CD14-positive monocyte (primary cell): ENCODE data around the gene TTC23. TPM values are rescaled to one million over a fixed set of nuclear protein-coding genes. Genes with fewer than 3 reads are reported as not detected.

Source experiments
- DNase-seq, 3 donors: peaks; one replicate each; pipeline ENCODE4 v3.0.0-alpha.2; 2011 to 2022
- H2AFZ ChIP-seq: 2 replicates; pipeline ENCODE4 v1.6.0; 2012; ENCODE audit warnings: mild to moderate bottlenecking, low read depth, low read length, inconsistent platforms; ENCODE audit not compliant: insufficient read depth, poor library complexity, severe bottlenecking
- H3K27ac ChIP-seq, 2 donors: 1 replicate in 1 of 2; 2 replicates in 1 of 2; pipeline ENCODE4 v1.5.1; 2012 to 2013; ENCODE audit warnings: low read length in 2 of 2, control low read depth in 1 of 2, inconsistent platforms in 1 of 2, low read depth in 1 of 2, mild to moderate bottlenecking in 1 of 2
- H3K27me3 ChIP-seq, 2 donors: one replicate each; pipeline versions ENCODE4 v1.6.0 to v1.6.1; 2011 to 2013; ENCODE audit warnings: low read length in 2 of 2; ENCODE audit not compliant: control insufficient read depth in 2 of 2, insufficient read depth in 2 of 2
- H3K36me3 ChIP-seq, 2 donors: replicated peaks in 1 of 2; 1 replicate in 1 of 2; 2 replicates in 1 of 2; pipeline versions ENCODE4 v1.5.1 to v1.6.1; 2012 to 2013; ENCODE audit warnings: low read length in 2 of 2, control low read depth in 1 of 2, inconsistent platforms in 1 of 2, mild to moderate bottlenecking in 1 of 2; ENCODE audit not compliant: insufficient read depth in 2 of 2, control insufficient read depth in 1 of 2
- H3K4me1 ChIP-seq, 2 donors: 1 replicate in 1 of 2; 2 replicates in 1 of 2; pipeline versions ENCODE4 v1.5.1 to v1.6.1; 2012 to 2013; ENCODE audit warnings: low read length in 2 of 2, control low read depth in 1 of 2, inconsistent platforms in 1 of 2, mild to moderate bottlenecking in 1 of 2, moderate library complexity in 1 of 2; ENCODE audit not compliant: insufficient read depth in 2 of 2, control insufficient read depth in 1 of 2
- H3K4me2 ChIP-seq: replicated peaks from 2 replicates; pipeline ENCODE3; 2012; ENCODE audit warnings: low read length, moderate library complexity, mild to moderate bottlenecking; ENCODE audit not compliant: poor library complexity, severe bottlenecking; ENCODE audit errors: extremely low read depth
- H3K4me3 ChIP-seq, 3 experiments: fragments of 200-600 bp in 1 of 3; sonication (generic) in 1 of 3; replicated peaks in 1 of 3; 1 replicate in 2 of 3; 2 replicates in 1 of 3; pipeline ENCODE4 v1.5.1; 2011 to 2013; ENCODE audit warnings: low read length in 3 of 3, mild to moderate bottlenecking in 3 of 3, control low read depth in 2 of 3, low read depth in 2 of 3, inconsistent platforms in 1 of 3, moderate library complexity in 1 of 3
- H3K79me2 ChIP-seq: 2 replicates; pipeline ENCODE4 v1.6.0; 2012; ENCODE audit warnings: mild to moderate bottlenecking, control low read depth, inconsistent platforms, low read length, moderate library complexity; ENCODE audit not compliant: insufficient read depth
- H3K9ac ChIP-seq: 2 replicates; pipeline ENCODE4 v1.6.0; 2017; ENCODE audit warnings: low read length, mild to moderate bottlenecking; ENCODE audit not compliant: insufficient read depth, poor library complexity, severe bottlenecking
- H3K9me3 ChIP-seq, 2 donors: replicated peaks in 1 of 2; 1 replicate in 1 of 2; 2 replicates in 1 of 2; pipeline versions ENCODE4 v1.5.1 to v1.6.1; 2012 to 2013; ENCODE audit warnings: low read length in 2 of 2, control low read depth in 1 of 2; ENCODE audit not compliant: control insufficient read depth in 1 of 2, insufficient read depth in 1 of 2
- H4K20me1 ChIP-seq: 2 replicates; pipeline ENCODE4 v1.6.0; 2012; ENCODE audit warnings: mild to moderate bottlenecking, low read length, control low read depth, moderate library complexity; ENCODE audit not compliant: insufficient read depth
- H3K27ac Mint-ChIP-seq, 7 donors: one replicate each; pipeline ENCODE4 v1.8.0; 2020; ENCODE audit warnings: mild to moderate bottlenecking in 7 of 7, mixed read lengths in 7 of 7, moderate library complexity in 6 of 7, inconsistent platforms in 2 of 7
- H3K27me3 Mint-ChIP-seq, 3 donors: one replicate each; pipeline ENCODE4 v1.8.0; 2021 to 2022; ENCODE audit warnings: low read depth in 3 of 3, mild to moderate bottlenecking in 3 of 3, mixed read lengths in 3 of 3, moderate library complexity in 3 of 3, inconsistent platforms in 1 of 3
- H3K36me3 Mint-ChIP-seq, 2 donors: one replicate each; pipeline ENCODE4 v1.8.0; 2020; ENCODE audit warnings: mixed read lengths in 2 of 2, inconsistent platforms in 1 of 2, mild to moderate bottlenecking in 1 of 2
- H3K4me1 Mint-ChIP-seq: one replicate; pipeline ENCODE4 v1.8.0; 2020; ENCODE audit warnings: mild to moderate bottlenecking, mixed read lengths
- H3K4me3 Mint-ChIP-seq, 2 donors: one replicate each; pipeline ENCODE4 v1.8.0; 2020; ENCODE audit warnings: mild to moderate bottlenecking in 2 of 2, mixed read lengths in 2 of 2, moderate library complexity in 1 of 2
- H3K9me3 Mint-ChIP-seq, 7 donors: one replicate each; pipeline ENCODE4 v1.8.0; 2020 to 2022; ENCODE audit warnings: mixed read lengths in 7 of 7, mild to moderate bottlenecking in 6 of 7, moderate library complexity in 6 of 7, inconsistent platforms in 2 of 7
- WGBS: methylation state at CpG from one replicate; pipeline ENCODE4 v1.1.5; 2013; ENCODE audit warnings: missing lambda C conversion rate; ENCODE audit not compliant: insufficient coverage; 5-methylcytosine and 5-hydroxymethylcytosine counted together
- intact Hi-C, 2 donors: fragments of 100-400 bp; cut with micrococcal nuclease; formaldehyde crosslinking; loops; one replicate each; pipeline versions ENCODE4 v1.15.0 to v1.15.1; 2023
- polyA plus RNA-seq, 3 donors: library from polyadenylated mRNA; depleted of rRNA in 1 of 3; unstranded in 2 of 3; stranded (reverse) in 1 of 3; fragments of 300-500 nt in 2 of 3; fragments of >200 nt in 1 of 3; fragmentation: Illumina TruSeq in 2 of 3; gene quantifications; 1 replicate in 2 of 3; 2 replicates in 1 of 3; pipeline ENCODE4 v1.2.3, GENCODE V29; 2012 to 2021
- TF ChIP-seq, protein P1 (sequence below): fragments of 200-600 bp; IDR thresholded peaks from one replicate; pipeline ENCODE4 v1.8.0; 2022; ENCODE audit warnings: antibody characterized with exemption, mild to moderate bottlenecking

Gene TTC23
- polyA plus RNA-seq, 3 donors, result 0.51 to 0.55 TPM; not detected in 1

DNA sequence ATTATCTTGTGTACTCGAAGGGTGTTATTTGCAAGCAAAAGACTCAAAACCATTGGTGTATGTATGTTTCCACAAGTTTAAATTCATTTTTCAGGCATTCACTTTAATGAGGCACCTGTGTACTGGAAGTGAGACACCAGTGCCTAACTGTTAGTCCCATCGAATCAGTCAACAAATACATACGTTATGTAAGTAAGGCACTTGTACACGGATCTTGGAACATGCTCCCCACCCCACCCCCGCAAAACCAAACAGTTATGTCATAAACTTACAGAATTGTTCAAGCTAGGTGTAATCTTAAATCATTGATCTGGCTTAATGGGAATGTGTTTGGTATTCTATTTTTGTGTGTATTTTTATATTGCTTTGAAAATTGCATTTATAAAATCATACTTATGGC lies 19.1 kb upstream of the TTC23 start:
- peaks cover 7% of the 10 kb centered on the region for H3K4me1 Mint-ChIP-seq
- H3K9me3 ChIP-seq, result no peaks in the 10 kb centered on the region
- DNase-seq, result no peak
- H3K27me3 Mint-ChIP-seq, result peaks cover 0 to 1% (median 0%) of the 10 kb centered on the region in 3 donors
- no peak overlapping the region for H3K4me3 Mint-ChIP-seq
- H3K27ac ChIP-seq, result no peak overlapping the region
- TF ChIP-seq, protein P1, sequence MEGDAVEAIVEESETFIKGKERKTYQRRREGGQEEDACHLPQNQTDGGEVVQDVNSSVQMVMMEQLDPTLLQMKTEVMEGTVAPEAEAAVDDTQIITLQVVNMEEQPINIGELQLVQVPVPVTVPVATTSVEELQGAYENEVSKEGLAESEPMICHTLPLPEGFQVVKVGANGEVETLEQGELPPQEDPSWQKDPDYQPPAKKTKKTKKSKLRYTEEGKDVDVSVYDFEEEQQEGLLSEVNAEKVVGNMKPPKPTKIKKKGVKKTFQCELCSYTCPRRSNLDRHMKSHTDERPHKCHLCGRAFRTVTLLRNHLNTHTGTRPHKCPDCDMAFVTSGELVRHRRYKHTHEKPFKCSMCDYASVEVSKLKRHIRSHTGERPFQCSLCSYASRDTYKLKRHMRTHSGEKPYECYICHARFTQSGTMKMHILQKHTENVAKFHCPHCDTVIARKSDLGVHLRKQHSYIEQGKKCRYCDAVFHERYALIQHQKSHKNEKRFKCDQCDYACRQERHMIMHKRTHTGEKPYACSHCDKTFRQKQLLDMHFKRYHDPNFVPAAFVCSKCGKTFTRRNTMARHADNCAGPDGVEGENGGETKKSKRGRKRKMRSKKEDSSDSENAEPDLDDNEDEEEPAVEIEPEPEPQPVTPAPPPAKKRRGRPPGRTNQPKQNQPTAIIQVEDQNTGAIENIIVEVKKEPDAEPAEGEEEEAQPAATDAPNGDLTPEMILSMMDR, result no peak
- 100% methylated on average over 3 of the region's 5 CpGs for WGBS
- H4K20me1 ChIP-seq, result no peaks in the 10 kb centered on the region
- H3K4me1 ChIP-seq, result no peaks in the 10 kb centered on the region
- no peak overlapping the region for H3K9ac ChIP-seq
- no peak overlapping the region for H3K27ac Mint-ChIP-seq
- no peaks in the 10 kb centered on the region for H3K36me3 Mint-ChIP-seq
- no peaks in the 10 kb centered on the region for H3K27me3 ChIP-seq
- intact Hi-C loops, result no loop called here
- H3K4me2 ChIP-seq, result no peak overlapping the region
- no peaks in the 10 kb centered on the region for H3K9me3 Mint-ChIP-seq
- no peak overlapping the region for H3K4me3 ChIP-seq
- H3K79me2 ChIP-seq, result no peaks in the 10 kb centered on the region
- H3K36me3 ChIP-seq, result no peaks in the 10 kb centered on the region
- no peak overlapping the region for H2AFZ ChIP-seq

DNA sequence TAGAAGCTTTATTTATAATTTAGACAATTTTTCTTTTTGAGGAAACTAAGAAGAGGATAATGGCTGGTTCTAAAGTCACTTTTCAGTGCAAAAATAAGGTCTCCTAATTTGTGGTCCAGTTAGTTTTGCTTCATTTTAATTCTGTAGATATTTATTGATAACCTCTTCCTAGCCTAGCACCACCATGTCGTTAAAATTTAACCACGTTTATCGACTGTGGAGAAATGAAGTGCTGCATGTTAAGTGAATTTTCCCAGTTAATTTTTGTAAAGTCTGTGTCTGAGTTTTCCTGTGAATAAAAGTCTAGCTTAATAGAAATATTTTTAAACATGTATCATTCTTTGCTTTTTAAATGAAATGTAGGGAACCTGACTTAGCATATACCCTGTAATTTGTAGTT lies 18.6 kb upstream of the TTC23 start:
- H3K4me3 ChIP-seq, result no peak overlapping the region
- intact Hi-C loops, result no loop called here
- no peaks in the 10 kb centered on the region for H3K36me3 Mint-ChIP-seq
- H3K4me1 Mint-ChIP-seq, result peaks cover 7% of the 10 kb centered on the region
- H3K79me2 ChIP-seq, result no peaks in the 10 kb centered on the region
- H3K4me2 ChIP-seq, result no peak overlapping the region
- H3K4me1 ChIP-seq, result no peaks in the 10 kb centered on the region
- no peaks in the 10 kb centered on the region for H3K9me3 ChIP-seq
- H3K27ac Mint-ChIP-seq, result no peak overlapping the region
- no peaks in the 10 kb centered on the region for H4K20me1 ChIP-seq
- TF ChIP-seq, protein P1, result no peak
- no peak for DNase-seq
- H2AFZ ChIP-seq, result no peak overlapping the region
- no peak overlapping the region for H3K9ac ChIP-seq
- no peaks in the 10 kb centered on the region for H3K27me3 ChIP-seq
- no peak overlapping the region for H3K27ac ChIP-seq
- H3K27me3 Mint-ChIP-seq, result peaks cover 0 to 1% (median 0%) of the 10 kb centered on the region in 3 donors
- no CpG with 5 or more reads among the region's 3 CpGs for WGBS
- H3K4me3 Mint-ChIP-seq, result no peak overlapping the region
- no peaks in the 10 kb centered on the region for H3K9me3 Mint-ChIP-seq
- no peaks in the 10 kb centered on the region for H3K36me3 ChIP-seq
